ENCODE data around the gene RASAL2.

RASAL2 gene

DNA sequence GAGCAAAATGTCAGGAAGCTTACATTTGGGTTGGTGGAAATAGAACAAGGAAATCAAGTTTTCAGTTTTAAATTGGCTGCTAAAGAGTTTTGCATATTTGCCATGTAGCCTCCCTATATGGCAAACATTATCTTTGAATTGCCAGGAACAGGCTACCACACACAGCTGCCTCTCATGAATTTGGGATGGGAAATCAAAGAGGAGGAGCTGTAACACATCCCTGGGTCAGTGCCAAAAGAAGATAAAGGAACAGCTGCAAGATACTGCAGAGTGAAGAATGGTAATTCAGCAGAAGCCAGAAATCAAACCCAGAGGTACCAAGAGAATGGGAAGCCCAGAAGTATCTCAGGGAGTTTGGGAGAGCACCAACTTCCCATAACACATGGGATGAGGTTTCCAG lies 18.6 kb upstream of the RASAL2 start:
- no peak overlapping the region for H3K9ac ChIP-seq (ENCODE audit: low read length)
- no peak overlapping the region for H3K4me2 ChIP-seq (ENCODE audit: low read length)
- H4K20me1 ChIP-seq (ENCODE audit: insufficient read depth, low read length): no peaks in the 10 kb centered on the region
- H3K27me3 ChIP-seq (ENCODE audit: low read depth, low read length): no peaks in the 10 kb centered on the region
- no peaks in the 10 kb centered on the region for H3K36me3 ChIP-seq (replicated peaks; ENCODE audit: low read depth, low read length)
- no peak overlapping the region for H3K4me3 ChIP-seq (ENCODE audit: low read length)
- no peak for TF ChIP-seq EZH2phosphoT487 (IDR thresholded peaks at IDR 0.05; ENCODE audit: low read depth)
- TF ChIP-seq, protein P1, sequence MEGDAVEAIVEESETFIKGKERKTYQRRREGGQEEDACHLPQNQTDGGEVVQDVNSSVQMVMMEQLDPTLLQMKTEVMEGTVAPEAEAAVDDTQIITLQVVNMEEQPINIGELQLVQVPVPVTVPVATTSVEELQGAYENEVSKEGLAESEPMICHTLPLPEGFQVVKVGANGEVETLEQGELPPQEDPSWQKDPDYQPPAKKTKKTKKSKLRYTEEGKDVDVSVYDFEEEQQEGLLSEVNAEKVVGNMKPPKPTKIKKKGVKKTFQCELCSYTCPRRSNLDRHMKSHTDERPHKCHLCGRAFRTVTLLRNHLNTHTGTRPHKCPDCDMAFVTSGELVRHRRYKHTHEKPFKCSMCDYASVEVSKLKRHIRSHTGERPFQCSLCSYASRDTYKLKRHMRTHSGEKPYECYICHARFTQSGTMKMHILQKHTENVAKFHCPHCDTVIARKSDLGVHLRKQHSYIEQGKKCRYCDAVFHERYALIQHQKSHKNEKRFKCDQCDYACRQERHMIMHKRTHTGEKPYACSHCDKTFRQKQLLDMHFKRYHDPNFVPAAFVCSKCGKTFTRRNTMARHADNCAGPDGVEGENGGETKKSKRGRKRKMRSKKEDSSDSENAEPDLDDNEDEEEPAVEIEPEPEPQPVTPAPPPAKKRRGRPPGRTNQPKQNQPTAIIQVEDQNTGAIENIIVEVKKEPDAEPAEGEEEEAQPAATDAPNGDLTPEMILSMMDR (IDR thresholded peaks at IDR 0.05; ENCODE audit: low read depth, low read length): no peak
- no peak overlapping the region for H3K27ac ChIP-seq (ENCODE audit: low read length)
- H3K9me3 ChIP-seq (ENCODE audit: insufficient read depth, low read length): no peaks in the 10 kb centered on the region
- H2AFZ ChIP-seq (ENCODE audit: low read depth, low read length): no peak overlapping the region
- no peaks in the 10 kb centered on the region for H3K4me1 ChIP-seq (ENCODE audit: low read length)
- no peaks in the 10 kb centered on the region for H3K79me2 ChIP-seq (ENCODE audit: low read length)

DNA sequence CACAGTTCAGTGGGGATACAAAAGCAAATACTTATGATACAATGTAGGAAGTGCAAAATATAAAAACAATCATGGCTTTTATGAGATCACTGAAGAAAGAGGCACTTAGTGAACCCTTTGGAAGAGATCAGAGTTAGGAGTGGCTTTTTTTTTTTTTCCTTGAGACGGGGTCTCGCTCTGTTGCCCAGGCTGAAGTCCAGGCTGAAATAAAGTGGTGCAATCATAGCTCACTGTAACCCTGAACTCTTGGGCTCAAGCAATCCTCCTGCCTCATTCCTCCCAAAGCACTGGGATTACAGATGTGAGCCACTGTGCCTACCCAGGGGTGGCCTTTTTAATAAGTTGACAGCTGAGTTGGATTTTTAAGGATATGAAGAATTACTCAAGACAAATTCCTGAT lies 17.3 kb upstream of the RASAL2 start:
- Histone ChIP-seq H3K79me2 (ENCODE audit: low read length) (no peaks in the 10 kb centered on the region), H2AFZ (ENCODE audit: low read depth, low read length) (no peak overlapping the region), H3K9me3 (ENCODE audit: insufficient read depth, low read length) (no peaks in the 10 kb centered on the region), H3K27me3 (ENCODE audit: low read depth, low read length) (no peaks in the 10 kb centered on the region), H3K27ac (ENCODE audit: low read length) (no peak overlapping the region), H4K20me1 (ENCODE audit: insufficient read depth, low read length) (no peaks in the 10 kb centered on the region), H3K36me3 (replicated peaks; ENCODE audit: low read depth, low read length) (no peaks in the 10 kb centered on the region), H3K4me2 (ENCODE audit: low read length) (no peak overlapping the region), H3K9ac (ENCODE audit: low read length) (no peak overlapping the region), H3K4me1 (ENCODE audit: low read length) (no peaks in the 10 kb centered on the region), H3K4me3 (ENCODE audit: low read length) (no peak overlapping the region)
- TF ChIP-seq, protein P1 (IDR thresholded peaks at IDR 0.05; ENCODE audit: low read depth, low read length): no peak
- TF ChIP-seq EZH2phosphoT487 (IDR thresholded peaks at IDR 0.05; ENCODE audit: low read depth): no peak

DNA sequence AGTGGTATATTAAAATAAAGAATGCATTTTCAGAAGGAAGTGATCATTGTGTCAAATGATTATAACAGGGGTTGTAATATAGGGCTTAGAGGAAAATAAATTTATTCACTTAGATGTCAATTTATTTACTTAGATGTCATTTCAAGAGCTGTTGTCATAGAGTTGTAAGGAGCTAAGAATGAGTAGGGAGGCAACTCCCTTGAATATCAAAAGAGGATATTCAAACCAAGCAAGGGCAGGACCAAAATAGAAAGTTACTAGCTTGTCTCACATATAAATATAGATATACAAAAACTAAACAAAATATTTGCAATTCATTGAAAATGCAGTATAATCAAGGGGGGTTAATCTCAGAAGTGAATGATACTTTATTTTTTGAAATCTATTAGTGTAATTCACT lies 16.0 kb upstream of the RASAL2 start:
- Histone ChIP-seq H3K4me3 (ENCODE audit: low read length) (no peak overlapping the region), H3K27ac (ENCODE audit: low read length) (no peak overlapping the region), H3K36me3 (replicated peaks; ENCODE audit: low read depth, low read length) (no peaks in the 10 kb centered on the region), H3K9ac (ENCODE audit: low read length) (no peak overlapping the region), H2AFZ (ENCODE audit: low read depth, low read length) (no peak overlapping the region), H3K27me3 (ENCODE audit: low read depth, low read length) (no peaks in the 10 kb centered on the region), H3K79me2 (ENCODE audit: low read length) (no peaks in the 10 kb centered on the region), H4K20me1 (ENCODE audit: insufficient read depth, low read length) (no peaks in the 10 kb centered on the region), H3K4me1 (ENCODE audit: low read length) (no peaks in the 10 kb centered on the region), H3K9me3 (ENCODE audit: insufficient read depth, low read length) (no peaks in the 10 kb centered on the region), H3K4me2 (ENCODE audit: low read length) (no peak overlapping the region)
- no peak for TF ChIP-seq EZH2phosphoT487 (IDR thresholded peaks at IDR 0.05; ENCODE audit: low read depth)
- TF ChIP-seq, protein P1 (IDR thresholded peaks at IDR 0.05; ENCODE audit: low read depth, low read length): no peak

- no peak overlapping the region for H3K9ac ChIP-seq (ENCODE audit: low read length)
- no peak overlapping the region for H3K4me3 ChIP-seq (ENCODE audit: low read length)
- H3K9me3 ChIP-seq (ENCODE audit: insufficient read depth, low read length): no peaks in the 10 kb centered on the region
- no peaks in the 10 kb centered on the region for H3K79me2 ChIP-seq (ENCODE audit: low read length)
- H2AFZ ChIP-seq (ENCODE audit: low read depth, low read length): no peak overlapping the region
- H3K36me3 ChIP-seq (replicated peaks; ENCODE audit: low read depth, low read length): no peaks in the 10 kb centered on the region
- H3K27me3 ChIP-seq (ENCODE audit: low read depth, low read length): no peaks in the 10 kb centered on the region
- H4K20me1 ChIP-seq (ENCODE audit: insufficient read depth, low read length): no peaks in the 10 kb centered on the region
- TF ChIP-seq EZH2phosphoT487 (IDR thresholded peaks at IDR 0.05; ENCODE audit: low read depth): no peak
- TF ChIP-seq, protein P1 (IDR thresholded peaks at IDR 0.05; ENCODE audit: low read depth, low read length): no peak
- H3K27ac ChIP-seq (ENCODE audit: low read length): no peak overlapping the region
- H3K4me2 ChIP-seq (ENCODE audit: low read length): no peak overlapping the region
- no peaks in the 10 kb centered on the region for H3K4me1 ChIP-seq (ENCODE audit: low read length)
These were observed 7.6 kb upstream of the RASAL2 start for GRCh38 chr1:178086294-178086693.
